Activated naive CD8-positive, alpha-beta T cell (primary cell): ENCODE data around the gene RAB3C.

Experiments used
- H3K27ac Mint-ChIP-seq: one replicate; pipeline ENCODE4 v1.8.0; 2021; ENCODE audit warnings: mixed read lengths
- H3K27me3 Mint-ChIP-seq: one replicate; pipeline ENCODE4 v1.8.0; 2021; ENCODE audit warnings: mixed read lengths
- H3K36me3 Mint-ChIP-seq: one replicate; pipeline ENCODE4 v1.8.0; 2021; ENCODE audit warnings: mixed read lengths
- H3K4me1 Mint-ChIP-seq: one replicate; pipeline ENCODE4 v1.8.0; 2021; ENCODE audit warnings: low read depth, mixed read lengths
- H3K4me3 Mint-ChIP-seq: one replicate; pipeline ENCODE4 v1.8.0; 2021; ENCODE audit warnings: mild to moderate bottlenecking, mixed read lengths
- H3K9me3 Mint-ChIP-seq: one replicate; pipeline ENCODE4 v1.8.0; 2021; ENCODE audit warnings: low read depth, mixed read lengths

RAB3C gene

GRCh38 chr5:58752104-58752503 is 169.2 kb downstream of the RAB3C start:
- no peak overlapping the region for H3K4me3 Mint-ChIP-seq
- H3K9me3 Mint-ChIP-seq, result no peaks in the 10 kb centered on the region
- no peaks in the 10 kb centered on the region for H3K27me3 Mint-ChIP-seq
- H3K36me3 Mint-ChIP-seq, result no peaks in the 10 kb centered on the region
- no peak overlapping the region for H3K27ac Mint-ChIP-seq
- H3K4me1 Mint-ChIP-seq, result no peaks in the 10 kb centered on the region

DNA sequence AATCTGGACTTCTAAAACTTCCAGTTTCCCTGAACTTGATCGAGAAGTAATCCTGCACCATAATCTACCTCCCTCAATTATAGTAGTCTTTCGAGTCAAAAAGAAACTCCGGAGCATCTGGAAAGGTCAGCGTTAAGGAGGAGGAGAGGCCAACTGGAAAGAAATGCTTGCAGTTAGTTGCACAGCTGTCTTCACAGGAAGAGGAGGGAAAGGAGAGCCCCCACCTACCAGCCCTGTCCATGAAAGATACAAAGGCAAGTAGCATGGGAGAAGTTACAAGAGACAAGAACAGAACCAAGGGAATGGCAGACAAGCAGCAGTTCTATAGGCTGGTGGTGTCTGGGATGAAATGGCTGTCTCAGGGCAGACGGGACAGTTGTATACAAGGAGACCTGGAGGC is 170.6 kb downstream of the RAB3C start:
- H3K27ac Mint-ChIP-seq, result no peak overlapping the region
- no peaks in the 10 kb centered on the region for H3K36me3 Mint-ChIP-seq
- H3K4me1 Mint-ChIP-seq, result no peaks in the 10 kb centered on the region
- H3K9me3 Mint-ChIP-seq, result no peaks in the 10 kb centered on the region
- H3K4me3 Mint-ChIP-seq, result no peak overlapping the region
- no peaks in the 10 kb centered on the region for H3K27me3 Mint-ChIP-seq

DNA sequence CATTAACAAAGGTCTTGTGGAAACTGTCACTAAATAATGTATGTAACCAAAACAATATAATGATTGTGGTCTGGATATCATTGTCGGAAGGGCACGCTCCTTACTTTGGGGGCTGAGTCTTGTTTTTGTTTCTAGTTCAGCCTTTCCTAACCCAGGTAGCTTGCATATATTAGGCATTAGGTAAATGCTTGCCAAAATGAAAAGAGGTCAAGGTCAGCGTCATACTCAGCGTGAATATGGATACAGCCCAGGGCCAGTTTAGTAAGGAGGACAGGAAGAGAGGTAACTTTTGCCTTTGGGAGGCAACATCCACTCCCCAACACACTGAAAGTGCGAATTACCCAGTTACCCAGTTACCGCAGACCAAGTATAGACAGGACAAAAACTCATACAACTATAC is 171.4 kb downstream of the RAB3C start:
- Mint-ChIP-seq H3K9me3 (no peaks in the 10 kb centered on the region), H3K27me3 (no peaks in the 10 kb centered on the region), H3K4me3 (no peak overlapping the region), H3K27ac (no peak overlapping the region), H3K36me3 (no peaks in the 10 kb centered on the region), H3K4me1 (peaks cover 6% of the 10 kb centered on the region)

- Mint-ChIP-seq H3K9me3 (no peaks in the 10 kb centered on the region), H3K4me3 (no peak overlapping the region), H3K27ac (no peak overlapping the region), H3K27me3 (no peaks in the 10 kb centered on the region), H3K4me1 (peaks cover 17% of the 10 kb centered on the region), H3K36me3 (no peaks in the 10 kb centered on the region)
Measured at GRCh38 chr5:58755397-58755796, 172.5 kb downstream of the RAB3C start.

DNA sequence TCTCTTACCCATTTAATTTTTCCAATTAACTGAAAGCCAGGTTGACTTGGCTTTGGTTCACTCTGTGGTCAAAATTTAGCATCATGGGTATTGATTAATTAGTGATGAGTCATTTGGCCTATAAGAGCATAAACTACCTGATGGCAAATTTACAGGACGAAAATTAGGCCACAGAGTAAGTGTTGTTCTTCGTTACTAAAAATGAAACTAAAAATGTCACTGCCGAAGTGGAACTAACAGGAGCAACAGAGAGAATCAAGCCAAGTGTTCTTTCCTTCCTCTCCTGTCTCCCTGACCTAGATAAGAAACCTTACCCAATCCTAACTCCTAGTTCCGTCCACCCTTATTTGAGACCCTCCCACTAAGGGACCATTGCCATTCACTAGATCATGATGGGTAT is 176.9 kb downstream of the RAB3C start:
- Mint-ChIP-seq H3K4me1 (peaks cover 26% of the 10 kb centered on the region), H3K4me3 (peak overlapping the region; percentile 68), H3K36me3 (no peaks in the 10 kb centered on the region), H3K27ac (no peak overlapping the region), H3K27me3 (no peaks in the 10 kb centered on the region), H3K9me3 (no peaks in the 10 kb centered on the region)

- H3K36me3 Mint-ChIP-seq, result no peaks in the 10 kb centered on the region
Measured at GRCh38 chr5:58760222-58760621, 177.3 kb downstream of the RAB3C start.

GRCh38 chr5:58761407-58761806 is 178.5 kb downstream of the RAB3C start:
- no peaks in the 10 kb centered on the region for H3K9me3 Mint-ChIP-seq
- H3K27me3 Mint-ChIP-seq, result no peaks in the 10 kb centered on the region
- no peaks in the 10 kb centered on the region for H3K36me3 Mint-ChIP-seq
- H3K27ac Mint-ChIP-seq, result no peak overlapping the region
- H3K4me1 Mint-ChIP-seq, result peaks cover 26% of the 10 kb centered on the region
- no peak overlapping the region for H3K4me3 Mint-ChIP-seq

More at GRCh38 chr5:58760222-58760621, 177.3 kb downstream of the RAB3C start:
- Mint-ChIP-seq H3K4me1 (peaks cover 26% of the 10 kb centered on the region), H3K27ac (no peak overlapping the region), H3K9me3 (no peaks in the 10 kb centered on the region), H3K4me3 (peak overlapping the region; percentile 68), H3K27me3 (no peaks in the 10 kb centered on the region)

DNA sequence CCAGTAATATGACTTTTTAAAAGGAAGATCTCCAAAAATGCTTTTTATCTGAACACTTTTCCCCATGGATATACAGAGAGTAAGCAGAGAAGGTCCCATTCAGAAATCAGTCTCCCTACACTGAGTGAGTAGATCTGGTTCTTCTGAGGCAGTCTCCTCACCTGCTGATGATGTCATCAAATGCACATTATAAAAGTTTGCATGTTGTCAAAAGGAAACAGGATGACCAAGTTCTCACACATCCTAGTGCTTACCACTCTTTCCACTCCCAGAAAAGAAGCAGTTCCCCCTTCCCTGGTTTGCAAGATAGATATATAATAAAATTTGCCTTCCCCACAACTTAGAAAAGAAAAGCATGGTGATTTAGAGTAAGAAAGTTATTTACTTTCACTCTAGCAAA is 180.5 kb downstream of the RAB3C start:
- H3K27me3 Mint-ChIP-seq, result no peaks in the 10 kb centered on the region
- no peaks in the 10 kb centered on the region for H3K36me3 Mint-ChIP-seq
- H3K27ac Mint-ChIP-seq, result no peak overlapping the region
- H3K4me1 Mint-ChIP-seq, result peaks cover 26% of the 10 kb centered on the region
- no peak overlapping the region for H3K4me3 Mint-ChIP-seq
- H3K9me3 Mint-ChIP-seq, result no peaks in the 10 kb centered on the region

DNA sequence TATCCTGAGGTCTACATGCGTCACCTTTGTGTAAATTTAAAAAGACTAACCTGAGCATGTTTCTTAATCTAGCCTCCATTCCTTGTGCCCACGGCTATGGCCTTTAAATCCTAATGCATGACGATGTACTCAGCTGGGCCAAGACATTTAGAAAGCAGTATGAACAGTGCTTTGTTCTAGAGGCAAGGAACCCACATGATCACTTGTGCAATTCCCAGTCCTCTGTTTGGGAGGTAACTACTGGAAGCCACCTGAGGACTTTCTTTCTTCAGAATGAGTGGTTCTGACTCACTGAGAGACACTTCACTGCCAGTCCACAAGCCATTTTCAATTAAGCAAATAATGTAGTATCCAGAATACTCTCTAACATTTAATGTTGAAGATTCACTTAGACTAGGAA is 181.3 kb downstream of the RAB3C start:
- no peaks in the 10 kb centered on the region for H3K27me3 Mint-ChIP-seq
- H3K4me3 Mint-ChIP-seq, result no peak overlapping the region
- no peaks in the 10 kb centered on the region for H3K36me3 Mint-ChIP-seq
- H3K4me1 Mint-ChIP-seq, result peaks cover 21% of the 10 kb centered on the region
- H3K9me3 Mint-ChIP-seq, result no peaks in the 10 kb centered on the region
- H3K27ac Mint-ChIP-seq, result no peak overlapping the region

- Mint-ChIP-seq H3K27ac (no peak overlapping the region), H3K4me1 (peaks cover 13% of the 10 kb centered on the region), H3K27me3 (no peaks in the 10 kb centered on the region), H3K4me3 (no peak overlapping the region), H3K36me3 (no peaks in the 10 kb centered on the region), H3K9me3 (no peaks in the 10 kb centered on the region)
Measured at GRCh38 chr5:58765058-58765457, 182.2 kb downstream of the RAB3C start.

DNA sequence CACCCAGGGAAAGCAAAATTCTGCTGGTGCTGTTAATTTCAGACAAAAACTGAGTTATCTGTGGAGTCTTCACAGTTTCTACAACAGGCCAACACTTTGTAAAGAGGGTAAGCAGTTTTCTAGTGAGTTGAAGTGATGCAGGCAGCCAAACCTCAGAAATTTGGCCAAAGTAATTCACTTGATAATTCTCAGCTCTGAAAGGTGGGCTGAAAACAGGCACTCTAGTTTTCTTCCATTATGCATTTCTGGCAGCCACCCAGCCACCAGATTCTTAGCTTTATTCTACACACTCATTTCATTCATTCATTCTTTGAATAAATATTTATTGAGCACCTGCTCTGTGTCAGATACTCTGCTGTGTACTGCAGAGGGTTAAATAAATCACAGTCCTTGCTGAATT is 184.2 kb downstream of the RAB3C start:
- no peaks in the 10 kb centered on the region for H3K9me3 Mint-ChIP-seq
- H3K27ac Mint-ChIP-seq, result no peak overlapping the region
- no peaks in the 10 kb centered on the region for H3K4me1 Mint-ChIP-seq
- no peaks in the 10 kb centered on the region for H3K36me3 Mint-ChIP-seq
- no peak overlapping the region for H3K4me3 Mint-ChIP-seq
- no peaks in the 10 kb centered on the region for H3K27me3 Mint-ChIP-seq

DNA sequence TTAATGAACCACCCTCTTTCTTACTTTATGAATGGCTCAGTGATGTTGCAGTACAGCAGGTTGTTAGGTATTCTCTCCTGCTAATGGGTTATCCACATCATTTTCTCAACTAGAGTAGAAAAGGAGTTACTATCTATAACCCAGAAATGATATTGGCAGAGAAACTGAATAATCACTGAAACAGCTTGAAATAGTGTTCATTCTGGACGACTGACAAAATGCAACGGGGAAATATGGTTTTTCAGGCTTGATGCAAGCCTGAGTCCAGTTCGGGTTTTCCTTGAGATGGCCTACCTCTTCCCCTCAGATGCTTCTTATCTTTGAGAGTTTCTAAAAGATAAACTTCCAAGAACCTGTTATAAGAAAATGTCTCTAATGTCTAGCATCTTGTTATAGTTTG is 187.3 kb downstream of the RAB3C start:
- Mint-ChIP-seq H3K27me3 (no peaks in the 10 kb centered on the region), H3K9me3 (no peaks in the 10 kb centered on the region), H3K36me3 (no peaks in the 10 kb centered on the region), H3K4me1 (no peaks in the 10 kb centered on the region), H3K27ac (no peak overlapping the region), H3K4me3 (no peak overlapping the region)

DNA sequence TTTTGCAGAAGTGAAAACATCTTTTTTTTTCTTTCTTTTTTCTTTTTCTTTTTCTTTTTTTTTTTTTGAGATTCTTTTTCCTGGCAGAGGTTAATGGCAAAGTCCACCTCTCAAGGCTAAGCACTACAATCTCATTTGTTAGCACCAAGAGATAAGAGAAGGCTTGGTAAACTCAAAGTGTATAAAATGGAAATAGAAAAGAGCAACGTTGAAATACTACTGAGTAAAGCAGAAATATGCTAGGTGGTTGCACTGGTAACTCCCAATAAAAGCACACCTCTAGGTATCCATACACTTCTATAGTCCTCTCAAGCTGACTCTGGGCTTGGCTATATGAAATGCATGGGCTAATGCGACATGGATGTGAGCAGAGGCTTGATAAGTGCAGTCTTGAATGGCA is 188.9 kb downstream of the RAB3C start:
- no peak overlapping the region for H3K27ac Mint-ChIP-seq

DNA sequence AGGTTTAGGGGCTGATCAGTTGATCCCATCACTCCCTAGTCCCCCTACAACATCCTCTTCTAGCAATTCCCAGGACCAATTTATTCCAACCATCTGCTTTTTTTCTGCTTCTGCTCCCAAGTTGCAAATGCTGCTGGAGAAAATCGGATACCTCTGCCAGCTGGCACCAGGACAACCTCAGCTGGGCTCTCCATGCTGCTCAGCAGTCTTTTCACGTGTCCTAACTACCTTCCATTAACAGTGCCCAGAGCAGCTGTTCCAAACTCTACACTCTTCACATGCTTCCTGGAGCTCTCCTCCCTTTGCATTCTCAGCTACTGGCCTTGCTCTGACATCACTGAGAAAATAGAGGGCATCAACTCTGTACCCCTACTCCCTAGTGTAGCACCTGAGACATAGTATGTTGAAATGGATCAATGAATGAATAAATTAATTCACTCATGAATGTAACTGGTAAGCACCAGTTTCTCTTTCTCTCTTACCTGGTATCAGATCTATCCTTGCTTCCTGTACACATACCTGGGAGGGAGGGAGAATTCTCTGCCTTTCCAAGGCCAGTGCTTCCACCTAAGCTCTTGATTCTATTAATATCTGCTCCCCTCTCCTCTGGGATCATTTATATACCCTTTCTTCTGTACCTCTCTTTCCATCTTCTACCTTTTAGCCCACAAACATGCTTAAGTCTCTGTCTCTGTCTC is 191.0 kb downstream of the RAB3C start:
- no peaks in the 10 kb centered on the region for H3K4me1 Mint-ChIP-seq
- no peak overlapping the region for H3K4me3 Mint-ChIP-seq
- no peaks in the 10 kb centered on the region for H3K36me3 Mint-ChIP-seq
- H3K9me3 Mint-ChIP-seq, result no peaks in the 10 kb centered on the region
- H3K27ac Mint-ChIP-seq, result no peak overlapping the region
- H3K27me3 Mint-ChIP-seq, result peaks cover 6% of the 10 kb centered on the region

More for the DNA sequence above, 188.9 kb downstream of the RAB3C start:
- H3K4me1 Mint-ChIP-seq, result no peaks in the 10 kb centered on the region
- H3K36me3 Mint-ChIP-seq, result no peaks in the 10 kb centered on the region
- H3K4me3 Mint-ChIP-seq, result no peak overlapping the region
- no peaks in the 10 kb centered on the region for H3K27me3 Mint-ChIP-seq
- H3K9me3 Mint-ChIP-seq, result no peaks in the 10 kb centered on the region

- H3K9me3 Mint-ChIP-seq, result no peaks in the 10 kb centered on the region
- H3K4me3 Mint-ChIP-seq, result no peak overlapping the region
- no peaks in the 10 kb centered on the region for H3K36me3 Mint-ChIP-seq
Measured at GRCh38 chr5:58774937-58775336, 192.1 kb downstream of the RAB3C start.

DNA sequence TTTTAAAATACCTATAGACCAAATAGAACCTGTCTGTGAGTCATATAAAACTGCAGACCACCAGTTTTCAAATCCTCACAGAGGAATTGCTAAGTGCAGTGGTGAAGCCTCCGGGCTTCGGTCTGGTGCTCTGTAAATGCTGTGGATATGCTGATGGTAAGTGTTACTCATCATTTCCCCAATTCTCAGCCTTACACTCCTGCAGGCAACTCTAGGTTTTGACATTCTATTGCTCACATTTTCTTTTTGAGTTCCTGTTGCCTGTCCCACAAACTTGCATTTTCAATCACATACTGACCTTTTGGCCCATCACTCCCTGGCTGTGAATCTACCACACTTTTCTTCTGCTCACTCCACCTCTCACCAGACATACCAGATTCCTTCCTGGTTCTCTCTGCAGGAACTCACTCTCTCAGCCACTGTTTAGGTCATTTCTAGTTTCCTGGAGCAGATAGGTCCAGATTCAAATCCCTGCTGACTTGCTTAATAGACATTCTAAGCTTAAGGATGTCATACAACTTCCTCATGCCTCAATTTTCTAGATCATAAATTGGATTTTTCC is 192.9 kb downstream of the RAB3C start:
- no peak overlapping the region for H3K27ac Mint-ChIP-seq
- H3K27me3 Mint-ChIP-seq, result peaks cover 8% of the 10 kb centered on the region
- no peaks in the 10 kb centered on the region for H3K4me1 Mint-ChIP-seq

More at GRCh38 chr5:58774937-58775336, 192.1 kb downstream of the RAB3C start:
- no peak overlapping the region for H3K27ac Mint-ChIP-seq
- peaks cover 7% of the 10 kb centered on the region for H3K27me3 Mint-ChIP-seq
- H3K4me1 Mint-ChIP-seq, result no peaks in the 10 kb centered on the region

More for the DNA sequence above, 192.9 kb downstream of the RAB3C start:
- no peaks in the 10 kb centered on the region for H3K36me3 Mint-ChIP-seq
- no peak overlapping the region for H3K4me3 Mint-ChIP-seq
- H3K9me3 Mint-ChIP-seq, result no peaks in the 10 kb centered on the region
